GM19328 (cell line): ENCODE measurements around the gene CAPG.

Source experiments
- ATAC-seq: cut with Tn5 transposase; IDR thresholded peaks from one replicate; pipeline ENCODE4 v1.9.1; 2021; ENCODE audit warnings: mild to moderate bottlenecking, moderate library complexity; ENCODE audit not compliant: unreplicated experiment

CAPG gene

DNA sequence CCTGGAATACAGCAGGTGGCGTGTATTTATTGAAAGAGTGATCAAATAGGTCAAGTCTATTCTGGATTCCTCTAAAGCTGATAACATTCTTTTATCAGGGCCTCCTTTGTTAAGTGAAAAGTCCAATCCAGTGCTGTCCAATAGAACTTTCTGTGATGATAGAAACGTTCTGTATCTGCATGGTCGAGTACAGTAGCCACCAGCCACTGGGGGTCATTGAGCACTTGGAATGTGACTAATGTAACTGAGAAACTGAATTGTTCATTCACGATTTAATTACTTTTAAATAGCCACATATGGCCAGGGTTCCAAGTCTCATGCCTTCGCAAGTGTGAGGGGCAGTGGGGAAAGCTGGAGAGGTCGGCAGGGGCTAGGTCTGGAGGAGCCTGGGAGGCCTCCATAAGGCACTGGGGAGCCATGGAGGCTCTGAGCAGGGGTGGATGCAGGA is 28.9 kb upstream of the CAPG start:
- ATAC-seq: no peak

DNA sequence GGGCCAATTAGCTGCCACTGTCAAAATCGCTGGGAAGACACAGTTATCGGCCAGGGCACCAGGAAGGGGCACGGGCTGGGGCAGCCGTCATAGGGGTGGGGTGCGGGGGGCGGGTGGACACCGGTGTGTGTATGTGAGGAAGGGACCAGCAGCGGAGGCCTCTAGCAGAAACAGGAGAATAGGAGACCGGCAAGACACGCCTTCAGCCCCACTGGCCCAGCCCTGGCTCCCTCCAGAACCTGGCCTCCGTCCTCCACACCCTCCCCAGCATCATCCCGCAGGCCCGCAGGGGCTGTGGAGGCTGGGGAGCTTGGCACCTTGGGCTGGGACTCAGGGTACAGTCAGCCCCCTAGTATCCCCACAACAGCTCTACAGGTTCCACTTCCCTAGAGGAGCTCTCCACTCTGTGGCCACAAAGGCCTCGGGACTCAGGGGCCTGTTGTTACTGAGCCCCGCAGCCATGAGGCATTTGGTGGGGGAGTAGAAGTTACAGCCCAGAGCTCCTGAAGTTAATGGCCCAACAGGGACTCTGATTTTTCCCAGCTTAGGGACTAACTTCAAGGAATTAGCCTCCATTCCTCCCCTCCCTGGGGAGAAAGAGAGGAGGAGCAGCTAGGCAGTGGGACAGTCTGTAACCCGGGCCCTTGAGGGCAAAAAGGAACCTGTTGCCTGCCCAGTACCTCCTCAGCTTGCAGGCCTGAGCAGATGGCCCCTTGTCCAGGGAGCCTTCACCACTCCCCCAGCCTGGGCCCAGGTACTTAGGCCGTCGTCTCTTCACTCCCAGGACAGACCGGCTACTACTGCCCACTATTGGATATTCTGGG is 28.2 kb upstream of the CAPG start:
- ATAC-seq: no peak

DNA sequence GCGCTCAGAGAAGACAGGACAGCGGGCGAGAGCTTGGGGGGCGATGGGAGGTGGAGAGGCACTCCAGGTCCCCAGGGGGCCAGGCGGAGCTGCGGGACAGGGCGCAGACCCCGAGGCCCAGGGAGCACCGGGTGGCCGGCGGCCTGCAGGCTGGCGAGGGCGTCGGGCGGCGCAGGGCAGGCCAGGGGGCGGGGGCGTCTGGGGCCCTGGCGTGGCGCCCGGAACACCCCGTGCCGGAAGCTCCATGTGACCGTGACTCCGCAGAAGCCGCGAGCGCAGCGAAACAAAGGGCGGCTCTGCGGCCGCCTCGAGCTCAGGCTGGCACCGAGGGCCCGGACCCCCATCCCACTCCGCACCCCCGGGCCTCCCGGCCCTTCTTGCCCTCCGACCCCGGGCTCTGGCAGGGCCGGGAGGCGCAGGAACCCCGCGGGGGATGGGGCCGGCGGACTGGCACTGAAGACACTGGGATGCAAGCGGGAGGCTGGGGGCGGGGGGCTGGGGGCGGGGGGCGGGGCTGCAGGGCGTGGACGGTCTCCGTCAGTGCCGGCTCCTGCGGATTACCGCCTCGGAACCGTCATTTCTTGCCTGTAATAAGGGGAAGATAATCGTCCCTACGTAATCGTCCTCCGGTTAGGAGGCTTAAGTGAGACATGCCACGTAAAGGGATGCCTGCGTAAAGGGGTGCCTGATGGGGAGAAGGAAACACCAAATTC is 27.5 kb upstream of the CAPG start:
- peak; percentile 81 for ATAC-seq

DNA sequence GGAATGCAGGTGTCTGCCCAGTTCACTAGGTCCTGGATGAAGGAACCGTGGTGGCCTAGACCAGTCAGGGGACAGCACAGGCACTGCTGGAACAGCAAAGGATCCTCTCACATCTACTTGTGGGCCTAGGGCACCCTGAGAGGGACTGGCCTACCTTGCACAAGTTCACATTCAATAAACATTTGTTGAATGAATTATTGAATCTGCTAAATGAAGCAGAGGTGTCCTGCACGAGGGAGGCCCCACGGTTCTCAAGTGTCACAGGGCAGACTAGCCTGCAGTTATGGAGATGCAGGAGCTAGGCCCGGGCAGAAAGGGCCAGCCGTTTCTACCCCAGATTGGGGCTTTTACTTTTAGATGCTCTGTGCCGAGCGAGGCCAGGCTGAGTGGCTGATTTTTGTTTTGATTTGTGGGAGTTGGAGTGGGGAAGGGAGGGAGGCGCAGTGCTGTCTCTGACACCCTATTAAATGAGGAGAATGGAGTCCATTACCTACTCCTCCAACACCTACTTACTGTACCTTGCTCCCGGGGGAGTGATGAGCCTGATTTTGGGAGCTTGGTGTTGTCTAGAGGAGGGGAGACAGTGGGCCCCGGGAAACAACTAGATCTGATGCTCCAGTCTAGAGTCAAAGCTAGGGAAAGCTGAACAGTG is 26.8 kb upstream of the CAPG start:
- no peak for ATAC-seq

DNA sequence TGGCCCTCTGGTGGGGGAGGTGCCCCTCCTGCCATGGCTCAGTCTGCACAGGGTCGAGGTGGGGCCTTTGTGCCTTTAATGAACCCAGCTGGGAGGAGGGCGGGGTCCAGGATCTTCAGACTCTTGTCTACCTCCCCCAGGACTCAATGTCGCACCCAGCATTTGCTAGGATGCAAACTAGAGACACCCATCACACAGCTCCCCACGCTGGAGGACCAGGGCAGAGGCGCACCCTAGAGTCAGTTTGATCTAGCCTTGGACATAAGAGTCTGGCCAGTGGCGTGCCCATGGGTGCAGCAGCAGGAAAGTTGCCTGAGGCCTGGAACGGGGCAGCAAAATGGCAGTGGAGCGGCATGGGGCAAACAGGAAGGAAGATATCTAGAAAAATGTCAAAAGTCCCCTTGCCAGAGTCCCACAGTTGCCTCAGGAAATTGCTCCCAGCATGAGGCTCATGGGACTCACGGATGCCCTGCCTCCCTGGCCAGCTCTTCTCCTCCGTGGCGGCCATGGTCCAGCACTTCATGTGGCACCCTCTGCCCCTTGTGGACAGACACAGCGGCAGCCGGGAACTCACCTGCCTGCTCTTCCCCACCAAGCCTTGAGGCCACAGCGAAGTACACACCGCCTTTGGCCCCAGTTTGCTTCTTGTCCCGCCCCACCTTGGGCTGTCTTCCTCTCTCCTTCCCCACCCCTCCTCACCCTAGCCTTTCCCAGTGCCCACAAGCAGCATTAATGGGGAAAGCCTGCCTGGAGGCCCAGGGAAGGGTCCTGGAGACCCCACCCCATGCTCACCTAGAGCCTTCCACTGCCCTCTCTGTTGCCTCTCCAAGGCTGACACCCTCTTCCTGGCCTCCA is 26.0 kb upstream of the CAPG start:
- ATAC-seq: no peak

DNA sequence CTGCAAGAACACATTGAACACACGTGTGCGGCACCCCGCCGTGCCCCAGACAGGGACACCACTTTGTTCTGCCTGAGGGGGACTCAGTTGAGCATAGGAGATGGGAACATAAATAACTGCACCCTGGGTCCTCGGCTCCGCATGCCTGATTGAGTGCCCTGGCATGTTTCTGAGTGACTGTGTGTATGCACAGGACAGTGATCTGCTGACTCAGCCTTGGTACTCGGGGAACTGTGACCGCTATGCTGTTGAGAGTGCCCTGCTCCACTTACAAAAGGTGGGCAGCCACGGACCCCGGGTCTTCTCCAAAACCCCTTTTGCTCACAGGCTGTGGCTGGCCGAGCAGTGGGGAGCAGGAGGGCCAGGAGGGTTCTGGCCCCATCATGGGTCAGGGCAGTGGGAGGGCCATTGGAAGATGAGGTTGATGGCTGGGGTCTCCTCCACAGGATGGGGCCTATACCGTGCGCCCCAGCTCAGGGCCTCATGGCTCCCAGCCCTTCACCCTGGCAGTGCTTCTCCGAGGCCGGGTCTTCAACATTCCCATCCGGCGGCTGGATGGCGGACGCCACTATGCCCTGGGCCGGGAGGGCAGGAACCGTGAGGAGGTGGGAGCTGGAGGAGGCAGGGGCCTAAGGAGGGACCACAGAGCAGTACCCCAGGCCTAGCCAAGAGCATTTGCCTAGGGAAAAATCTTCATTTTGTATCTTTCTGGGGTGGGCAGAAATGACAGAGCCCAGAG is 25.2 kb upstream of the CAPG start:
- no peak for ATAC-seq

DNA sequence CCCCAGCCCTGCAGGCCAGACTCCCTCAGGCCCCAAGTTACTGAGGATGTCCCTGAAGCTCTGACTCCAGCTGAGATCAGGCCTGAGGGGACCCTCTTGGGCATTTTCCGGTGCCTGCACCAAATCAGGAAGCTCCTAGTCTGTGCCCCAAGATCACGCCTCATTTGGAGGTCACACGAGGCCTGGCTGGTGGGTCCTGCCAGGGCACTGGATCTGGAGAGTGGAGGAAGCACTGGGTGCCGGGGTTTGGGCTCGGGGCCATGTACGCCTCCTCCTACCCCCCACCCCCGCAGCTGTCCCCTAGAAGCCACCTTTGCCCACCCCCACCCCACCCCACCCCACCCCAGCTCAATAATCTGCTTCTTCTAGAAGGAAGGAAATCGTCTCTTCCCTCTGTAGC is 24.5 kb upstream of the CAPG start:
- ATAC-seq: no peak

DNA sequence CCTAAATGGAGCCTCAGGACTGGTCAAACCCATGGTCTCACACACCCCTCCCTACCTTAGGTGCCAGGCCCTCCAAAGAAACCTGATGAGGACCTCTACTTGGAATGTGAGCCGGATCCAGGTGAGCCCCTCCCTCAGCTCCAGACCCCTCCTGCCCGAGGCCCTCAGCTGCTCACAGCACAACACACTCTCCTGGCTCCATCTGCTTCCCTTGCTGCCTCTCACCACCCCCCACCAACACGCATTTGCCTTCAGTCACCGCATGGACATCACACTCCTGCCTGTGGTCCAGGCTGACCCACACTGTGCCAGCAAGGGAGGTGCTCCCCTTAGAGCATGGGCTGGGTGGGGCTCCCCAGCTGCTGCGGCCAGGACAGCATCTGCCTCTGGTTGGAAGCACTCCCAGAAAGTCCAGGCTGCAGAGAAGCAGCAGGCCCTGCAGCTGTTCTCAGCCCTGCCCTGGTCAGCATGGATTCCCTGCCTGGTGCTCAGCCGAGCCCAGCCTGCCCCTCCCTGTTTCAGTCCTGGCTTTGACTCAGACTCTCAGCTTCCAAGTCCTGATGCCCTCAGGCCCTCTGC is 23.4 kb upstream of the CAPG start:
- ATAC-seq: no peak

DNA sequence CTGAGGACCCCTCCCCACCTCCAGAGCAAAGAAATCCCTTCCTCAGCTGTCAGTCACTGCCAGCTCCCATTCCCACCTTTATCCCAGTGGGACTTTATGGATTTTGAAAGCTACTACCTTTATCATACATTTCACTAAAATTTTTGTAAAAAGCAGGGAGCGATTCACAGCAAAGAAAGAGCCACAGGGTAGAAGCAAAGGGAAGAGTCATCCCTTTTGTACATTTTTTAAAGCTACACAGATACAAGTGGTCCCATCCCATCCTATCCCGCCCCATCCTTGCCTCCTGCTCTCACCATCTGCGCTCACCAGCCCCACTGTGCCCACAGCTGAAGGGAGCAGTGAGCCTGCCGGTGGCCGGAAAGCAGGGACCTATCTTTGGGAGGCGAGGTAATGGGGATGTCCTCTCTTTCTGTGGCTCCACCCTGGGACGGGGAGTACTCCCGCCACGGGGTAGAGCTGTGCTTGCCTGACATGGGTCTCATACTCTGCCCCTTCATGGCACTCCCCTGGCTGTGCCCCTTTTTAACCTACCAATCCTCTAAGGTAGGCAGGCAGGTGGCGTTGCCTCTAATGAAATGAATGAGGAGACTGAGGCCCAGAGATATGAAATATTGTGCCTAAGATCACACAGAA is 21.5 kb upstream of the CAPG start:
- no peak for ATAC-seq

DNA sequence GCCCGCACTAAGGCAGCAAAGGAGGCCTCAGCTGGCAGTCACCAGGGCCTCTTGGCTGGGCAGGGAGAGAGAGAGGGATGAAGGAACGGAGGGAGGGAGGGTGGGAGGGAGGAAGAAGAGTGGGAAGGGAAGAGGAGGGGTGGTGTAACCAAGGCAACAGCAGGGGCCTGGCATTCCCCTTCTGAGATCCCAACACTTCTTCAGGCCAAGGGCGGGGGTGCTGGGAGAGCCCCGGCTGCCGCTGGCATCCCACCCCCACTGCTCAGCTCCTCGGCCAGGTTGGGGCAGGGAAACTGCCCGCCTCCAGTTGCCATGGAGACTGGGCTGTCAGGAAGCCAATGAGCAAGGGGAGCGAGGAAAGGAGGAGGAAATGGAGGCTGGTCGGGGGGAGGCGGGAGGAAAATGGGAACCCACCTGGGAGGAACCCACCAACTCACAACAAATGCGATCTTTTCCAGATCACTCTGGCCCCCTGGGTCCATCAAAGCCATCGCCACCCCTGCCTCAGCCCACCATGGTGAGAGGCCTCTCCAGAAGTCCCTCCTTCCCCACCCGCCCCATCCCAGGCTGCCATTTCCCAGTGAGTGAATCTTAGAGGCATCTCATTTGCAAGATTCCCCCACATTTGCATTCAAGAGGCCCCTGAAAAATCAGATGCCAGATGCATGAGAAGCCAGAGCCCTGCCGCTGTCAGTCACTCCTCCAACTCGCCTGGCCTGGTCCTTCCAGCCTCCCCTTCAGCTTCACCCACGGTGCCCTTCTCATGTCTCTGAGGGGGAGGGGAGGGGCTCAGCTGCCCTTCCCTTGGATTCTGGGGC is 20.8 kb upstream of the CAPG start:
- ATAC-seq: no peak

DNA sequence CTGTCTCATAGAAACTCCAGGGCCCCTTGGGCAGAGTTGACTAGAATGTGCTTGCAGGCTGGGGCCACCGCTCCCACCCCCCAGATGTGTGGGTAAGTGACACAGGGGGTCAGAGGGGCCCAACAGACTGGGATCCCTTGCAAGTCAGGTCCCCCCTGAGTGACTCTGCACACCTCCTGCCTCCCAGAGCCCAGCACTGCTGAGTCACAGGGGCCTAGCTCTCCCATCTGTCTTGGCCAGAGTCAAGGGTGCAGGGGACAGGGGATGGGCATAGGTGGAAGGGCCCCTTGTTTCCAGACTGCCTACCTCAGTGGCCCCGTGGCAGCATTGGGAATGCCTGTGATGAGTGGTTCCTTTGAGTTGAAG is 19.7 kb upstream of the CAPG start:
- ATAC-seq: no peak

DNA sequence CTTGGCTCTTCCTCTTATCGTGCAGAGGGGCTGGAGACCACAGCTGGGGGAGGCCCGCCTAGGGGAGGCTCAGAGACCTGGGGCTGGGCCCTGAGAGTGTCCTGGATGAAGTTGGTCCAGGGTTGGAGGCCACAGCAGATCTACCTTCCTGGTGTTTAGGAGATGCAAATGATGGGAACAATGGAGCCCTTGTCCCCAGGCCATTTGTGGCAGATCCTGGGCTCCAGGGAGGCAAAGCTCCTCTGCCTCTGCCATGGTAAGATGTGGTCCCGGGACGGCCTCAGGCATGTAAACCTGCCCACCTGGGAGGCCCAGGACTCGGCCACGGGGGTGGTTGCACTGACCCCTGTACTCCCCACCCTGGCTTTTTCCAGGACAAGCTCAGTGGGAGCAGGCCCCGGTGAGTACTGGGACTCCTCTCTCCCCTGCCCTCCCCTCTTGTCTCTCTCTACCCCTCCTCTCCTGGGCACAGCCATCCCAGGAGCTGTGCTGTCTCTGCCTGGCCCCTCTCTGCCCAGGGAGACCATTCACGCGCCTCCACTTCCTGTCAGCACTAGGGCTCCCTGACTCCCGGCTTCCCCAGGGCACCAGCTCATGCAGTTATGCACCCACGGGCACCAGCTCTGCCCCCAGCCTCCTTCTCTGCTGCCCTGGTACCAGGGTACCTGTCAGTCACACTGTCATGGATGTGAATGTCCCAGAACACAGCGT is 19.2 kb upstream of the CAPG start:
- ATAC-seq: no peak

DNA sequence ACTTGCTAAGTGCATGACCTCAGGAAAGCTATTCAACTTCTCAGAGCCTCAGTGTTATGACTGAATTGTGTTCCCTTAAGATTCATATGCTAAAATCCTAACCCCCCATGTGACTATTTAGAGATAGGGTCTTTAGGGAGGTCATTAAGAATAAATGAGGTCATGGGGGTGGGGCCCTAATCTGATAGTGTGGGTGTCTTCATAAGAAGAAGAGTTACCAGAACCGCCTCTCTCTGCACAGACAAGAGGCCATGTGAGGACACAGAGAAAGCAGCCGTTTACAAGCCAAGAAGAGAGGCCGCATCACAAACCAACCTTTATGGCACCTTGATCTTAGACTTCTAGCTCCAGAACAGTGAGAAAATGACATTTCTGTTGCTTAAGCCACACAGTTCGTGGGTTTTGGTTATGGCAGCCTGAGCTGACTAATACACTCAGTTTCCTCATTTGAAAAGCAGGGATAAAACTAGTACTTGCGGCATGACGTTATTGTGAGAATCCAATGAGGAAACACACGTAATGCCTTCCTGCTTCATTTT is 18.2 kb upstream of the CAPG start:
- ATAC-seq: no peak

DNA sequence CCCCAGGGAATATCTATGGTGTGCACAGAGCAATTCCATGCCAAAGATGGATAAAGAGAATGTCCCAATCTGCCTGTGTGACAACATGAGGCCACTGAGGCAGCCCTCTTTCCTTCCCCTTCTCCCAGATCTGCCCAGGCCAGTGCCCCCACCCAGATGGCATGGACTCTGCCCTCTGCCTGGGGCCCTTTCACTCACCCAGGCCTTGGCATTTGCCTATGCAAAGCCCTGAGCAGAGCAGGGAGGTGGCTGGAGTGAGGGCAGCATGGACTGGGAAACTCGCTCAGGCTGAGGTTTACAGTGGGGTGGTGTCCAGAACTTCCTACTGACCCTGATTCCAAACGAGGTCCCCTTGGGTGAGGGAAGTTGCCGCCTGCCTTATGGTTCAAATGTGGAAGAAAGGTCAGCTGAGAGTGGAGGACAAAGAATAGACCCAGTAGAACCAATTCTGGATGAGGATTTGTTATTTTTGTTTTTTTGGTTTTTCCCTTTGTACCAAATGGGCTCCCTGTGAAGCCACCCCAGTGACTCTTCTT is 17.2 kb upstream of the CAPG start:
- ATAC-seq: no peak

DNA sequence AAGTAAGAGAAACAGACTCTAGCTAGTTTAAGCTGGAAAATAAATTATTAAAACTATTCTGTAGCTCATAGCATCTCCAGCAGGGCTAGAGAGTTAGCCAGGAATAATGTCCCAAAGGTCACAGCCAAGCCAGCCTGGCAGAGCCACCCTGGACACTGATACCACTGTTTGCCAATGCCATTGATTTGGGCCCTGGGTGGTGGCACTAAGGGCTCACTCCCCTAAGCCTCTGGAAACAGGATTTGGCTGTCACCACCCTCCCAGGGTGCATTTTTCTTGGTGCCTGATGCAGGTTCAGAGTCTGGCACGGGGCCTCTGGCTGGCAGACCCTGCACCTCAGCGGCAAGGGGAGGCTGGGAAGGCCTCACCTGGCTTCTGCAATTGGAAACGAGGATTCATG is 15.4 kb upstream of the CAPG start:
- ATAC-seq: no peak

DNA sequence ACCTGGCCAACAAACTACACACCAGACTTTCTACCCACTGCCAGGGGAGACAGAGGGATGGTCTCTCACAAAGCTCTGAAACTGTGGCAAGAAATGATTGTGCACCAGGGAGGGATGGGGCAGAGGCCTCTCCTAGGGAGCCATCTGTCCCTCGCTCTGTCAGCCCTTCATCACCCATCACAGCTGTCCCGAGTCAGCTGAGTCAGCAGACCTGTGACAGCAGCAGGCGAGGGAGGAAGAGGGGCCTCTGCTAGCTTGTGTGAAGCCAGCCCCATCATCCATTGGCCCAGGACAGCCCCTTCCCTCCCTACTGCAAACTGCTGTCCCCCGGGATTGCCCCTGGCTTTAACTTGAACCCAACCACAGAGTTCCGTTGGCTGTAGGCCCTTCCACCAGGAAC is 13.4 kb upstream of the CAPG start:
- no peak for ATAC-seq

DNA sequence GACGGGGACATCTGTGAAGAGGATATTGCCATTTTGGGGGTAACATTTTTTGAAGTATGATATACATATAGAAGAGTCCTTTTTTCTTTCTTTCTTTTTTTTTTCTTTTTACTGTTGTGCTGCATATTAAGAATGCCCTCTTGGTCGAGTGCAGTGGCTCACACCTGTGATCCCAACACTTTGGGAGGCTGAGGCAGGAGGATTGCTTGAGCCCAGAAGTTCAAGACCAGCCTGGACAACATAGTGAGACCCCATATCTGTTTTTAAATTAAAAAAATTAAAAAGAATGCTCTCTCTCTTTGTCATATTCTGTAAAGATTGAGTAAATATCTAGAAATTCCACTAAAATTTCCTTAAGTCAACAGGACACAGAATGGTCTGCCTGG is 11.9 kb upstream of the CAPG start:
- no peak for ATAC-seq
